GM18511 (cell line): ENCODE measurements around the gene CLIP2.
"Not testable (repeated sequence)": the region's sequence is repeated elsewhere in the genome, so short reads cannot be mapped to it uniquely, and the experiment has no call there.

Source experiments
- ATAC-seq: cut with Tn5 transposase; IDR thresholded peaks from one replicate; pipeline ENCODE4 v1.9.1; 2021; ENCODE audit warnings: mild to moderate bottlenecking, moderate library complexity; ENCODE audit not compliant: unreplicated experiment

CLIP2 gene

GRCh38 chr7:74365322-74366022, 76.3 kb downstream of the CLIP2 start:
- no peak for ATAC-seq

GRCh38 chr7:74371381-74372341, 82.5 kb downstream of the CLIP2 start:
- no peak for ATAC-seq

- ATAC-seq: no peak
These were observed 83.4 kb downstream of the CLIP2 start for GRCh38 chr7:74372511-74373111.

GRCh38 chr7:74373536-74373935, 84.3 kb downstream of the CLIP2 start:
- ATAC-seq: no peak

- no peak for ATAC-seq
These were observed 86.6 kb downstream of the CLIP2 start for GRCh38 chr7:74375726-74376220.

GRCh38 chr7:74376256-74377036, 87.2 kb downstream of the CLIP2 start:
- no peak for ATAC-seq

GRCh38 chr7:74379938-74380337, 90.7 kb downstream of the CLIP2 start:
- no peak for ATAC-seq

- no peak for ATAC-seq
These were observed 91.5 kb downstream of the CLIP2 start for GRCh38 chr7:74380720-74381119.

- ATAC-seq: not testable (repeated sequence)
These were observed 94.9 kb downstream of the CLIP2 start for GRCh38 chr7:74384086-74384485.

- not testable (repeated sequence) for ATAC-seq
These were observed 95.6 kb downstream of the CLIP2 start for GRCh38 chr7:74384854-74385253.

- no peak for ATAC-seq
These were observed 98.4 kb downstream of the CLIP2 start for GRCh38 chr7:74387606-74388005.

GRCh38 chr7:74388880-74389415, 99.7 kb downstream of the CLIP2 start:
- ATAC-seq: no peak

- ATAC-seq: not testable (repeated sequence)
These were observed 104.5 kb downstream of the CLIP2 start for GRCh38 chr7:74393722-74394121.

GRCh38 chr7:74394601-74395000, 105.4 kb downstream of the CLIP2 start:
- ATAC-seq: not testable (repeated sequence)

- no peak for ATAC-seq
These were observed 106.6 kb downstream of the CLIP2 start for GRCh38 chr7:74395745-74396311.

GRCh38 chr7:74396993-74397392, 107.8 kb downstream of the CLIP2 start:
- no peak for ATAC-seq

GRCh38 chr7:74398426-74398825, 109.2 kb downstream of the CLIP2 start:
- ATAC-seq: no peak

- no peak for ATAC-seq
These were observed 109.8 kb downstream of the CLIP2 start for GRCh38 chr7:74399006-74399405.

GRCh38 chr7:74400420-74401136, 111.4 kb downstream of the CLIP2 start:
- ATAC-seq: no peak
